Measurements from ENCODE around the gene TOR2A.

Gene TOR2A

DNA sequence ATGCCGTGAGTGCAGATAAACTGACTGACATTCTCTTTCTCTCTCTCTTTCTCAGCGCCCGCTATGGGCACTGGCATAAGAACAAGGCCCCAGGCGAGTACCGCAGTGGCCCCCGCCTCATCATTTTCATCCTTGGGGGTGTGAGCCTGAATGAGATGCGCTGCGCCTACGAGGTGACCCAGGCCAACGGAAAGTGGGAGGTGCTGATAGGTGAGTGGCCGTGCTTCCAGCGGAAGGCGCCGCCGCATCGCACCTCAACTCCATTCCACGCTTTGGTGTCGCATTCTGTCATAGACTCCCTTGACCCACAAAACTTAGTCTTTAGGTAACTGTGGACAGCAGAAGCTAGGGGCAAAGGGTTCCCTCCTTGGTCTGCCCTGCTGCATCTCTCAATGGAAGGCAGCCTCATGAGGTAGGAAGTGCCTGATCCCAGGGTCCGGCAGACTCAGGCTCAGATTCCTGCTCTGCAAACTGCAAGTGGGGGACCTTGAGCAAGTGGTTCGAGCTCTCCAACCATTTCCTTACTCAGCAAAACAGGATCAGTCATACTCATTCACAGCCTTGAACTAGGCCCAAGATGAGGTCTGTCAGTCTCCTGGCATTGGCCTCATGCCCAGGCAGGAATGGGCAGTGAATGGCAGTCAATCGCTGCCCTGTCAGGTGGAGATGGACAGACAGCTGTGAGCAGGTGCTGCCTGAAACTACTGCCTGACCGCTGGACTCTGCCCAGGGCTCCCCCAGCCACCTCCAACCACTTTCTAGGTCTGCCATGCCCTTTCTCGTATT is 52.5 kb downstream of the TOR2A start:
- no peak overlapping the region for H3K4ac ChIP-seq (ENCODE audit: low read depth, low read length)
- H2AK5ac ChIP-seq (ENCODE audit: low read length): no peak overlapping the region
- no CpG with 5 or more reads among the region's 23 CpGs for WGBS (ENCODE audit: extremely low coverage, insufficient coverage, low lambda C conversion rate)
- H3K9ac ChIP-seq (ENCODE audit: low read length): no peak overlapping the region
- no peak overlapping the region for H3K18ac ChIP-seq (ENCODE audit: low read length)
- H4K8ac ChIP-seq (ENCODE audit: low read depth, low read length): no peak overlapping the region
- H3K23ac ChIP-seq (ENCODE audit: low read length): no peak overlapping the region
- H3K27ac ChIP-seq (ENCODE audit: low read depth, low read length): no peak overlapping the region
- no peaks in the 10 kb centered on the region for H3K79me1 ChIP-seq (ENCODE audit: low read length)
- H3K36me3 ChIP-seq (ENCODE audit: control insufficient read depth, insufficient read depth, low read length): no peaks in the 10 kb centered on the region
- no peaks in the 10 kb centered on the region for H3K27me3 ChIP-seq (ENCODE audit: insufficient read depth, low read length, poor library complexity)
- no peak for DNase-seq
- no peak overlapping the region for H2BK5ac ChIP-seq (ENCODE audit: low read length)
- H3K56ac ChIP-seq (ENCODE audit: low read length): no peak overlapping the region
- H3K4me2 ChIP-seq (ENCODE audit: low read length): no peak overlapping the region
- no peak overlapping the region for H2BK120ac ChIP-seq (ENCODE audit: low read depth, low read length)
- H2BK15ac ChIP-seq (replicated peaks; ENCODE audit: low read depth): no peak overlapping the region
- no peaks in the 10 kb centered on the region for H3K79me2 ChIP-seq (ENCODE audit: control insufficient read depth, insufficient read depth, low read length)
- H4K5ac ChIP-seq (ENCODE audit: low read length): no peak overlapping the region
- no peaks in the 10 kb centered on the region for H3K4me1 ChIP-seq (ENCODE audit: control insufficient read depth, low read depth, low read length)
- H3K4me3 ChIP-seq (ENCODE audit: low read length): no peak overlapping the region
